DMS114 treated with DMSO at 0.1 percent for 48 hours (cell line): ENCODE measurements around the gene ITIH6.
"Not testable (repeated sequence)": the region's sequence is repeated elsewhere in the genome, so short reads cannot be mapped to it uniquely, and the experiment has no call there.

Experiments
- DNase-seq: peaks from one replicate; lab custom pipeline; 2025; ENCODE audit not compliant: unreplicated experiment; lab: John Stamatoyannopoulos, UW

Gene ITIH6

GRCh38 chrX:54798137-54798536 is at the start of gene ITIH6:
ITIH6 (minus strand) TSS chrX:54798255; CDS start chrX:54798210, 45 bp downstream.
- no peak for DNase-seq

- DNase-seq: not testable (repeated sequence)
Measured at GRCh38 chrX:54847700-54848099, 49.6 kb upstream of the ITIH6 start.

- DNase-seq: no peak
Measured at GRCh38 chrX:54843050-54843449, 45.0 kb upstream of the ITIH6 start.

GRCh38 chrX:54842607-54843006 is 44.6 kb upstream of the ITIH6 start:
- no peak for DNase-seq

- DNase-seq: not testable (repeated sequence)
Measured at GRCh38 chrX:54841184-54841874, 43.3 kb upstream of the ITIH6 start.

- no peak for DNase-seq
Measured at GRCh38 chrX:54838583-54838982, 40.5 kb upstream of the ITIH6 start.

GRCh38 chrX:54826598-54826997 is 28.5 kb upstream of the ITIH6 start:
- DNase-seq: no peak

GRCh38 chrX:54825716-54826438 is 27.8 kb upstream of the ITIH6 start:
- no peak for DNase-seq

GRCh38 chrX:54824722-54825121 is 26.7 kb upstream of the ITIH6 start:
- DNase-seq: no peak

- DNase-seq: no peak
Measured at GRCh38 chrX:54824195-54824594, 26.1 kb upstream of the ITIH6 start.

- DNase-seq: no peak
Measured at GRCh38 chrX:54821310-54821709, 23.3 kb upstream of the ITIH6 start.

GRCh38 chrX:54820737-54821136 is 22.7 kb upstream of the ITIH6 start:
- DNase-seq: no peak

- DNase-seq: no peak
Measured at GRCh38 chrX:54819201-54819600, 21.1 kb upstream of the ITIH6 start.

- no peak for DNase-seq
Measured at GRCh38 chrX:54818221-54818620, 20.2 kb upstream of the ITIH6 start.

- DNase-seq: no peak
Measured at GRCh38 chrX:54817220-54817820, 19.3 kb upstream of the ITIH6 start.

- no peak for DNase-seq
Measured at GRCh38 chrX:54812306-54812705, 14.3 kb upstream of the ITIH6 start.

- DNase-seq: no peak
Measured at GRCh38 chrX:54811301-54811885, 13.3 kb upstream of the ITIH6 start.

- no peak for DNase-seq
Measured at GRCh38 chrX:54810532-54810931, 12.5 kb upstream of the ITIH6 start.

- DNase-seq: peak; percentile 95
Measured at GRCh38 chrX:54808605-54809483, 10.8 kb upstream of the ITIH6 start.

GRCh38 chrX:54808109-54808604 is 10.1 kb upstream of the ITIH6 start:
- peak; percentile 77 for DNase-seq
